ENCODE data around the gene ATAD3A. TPM values are rescaled to one million over a fixed set of nuclear protein-coding genes. Genes with fewer than 3 reads are reported as not detected.
A peak's percentile ranks its signal among the peaks of the same experiment; 100 is the strongest.
"Not testable (repeated sequence)": the region's sequence is repeated elsewhere in the genome, so short reads cannot be mapped to it uniquely, and the experiment has no call there.

Gene ATAD3A
- polyA plus RNA-seq, 1 of the 3 experiments (the other 2 are of a cell fraction) = 40.2 TPM

DNA sequence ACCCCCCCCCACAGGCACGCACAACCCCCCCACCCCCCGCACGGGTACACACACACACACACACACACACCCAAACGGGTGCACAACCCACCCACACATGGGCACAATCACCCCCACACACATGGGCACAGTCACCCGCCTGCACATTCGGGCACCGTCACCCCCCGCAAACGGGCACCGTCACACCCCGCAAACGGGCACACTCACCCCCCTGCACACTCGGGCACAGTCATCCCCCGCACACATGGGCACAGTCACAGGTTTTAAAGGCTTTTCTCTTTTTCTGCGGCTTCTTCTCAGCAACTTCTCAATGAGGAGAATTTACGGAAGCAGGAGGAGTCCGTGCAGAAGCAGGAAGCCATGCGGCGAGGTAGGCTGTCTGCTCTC is 6.7 kb downstream of the ATAD3A start:
- H3K9me3 ChIP-seq; H4K20me1 ChIP-seq (ENCODE audit: insufficient read depth); H3K9ac ChIP-seq; H3K4me3 ChIP-seq (ENCODE audit: low read depth in 2 of 2, low read length in 1 of 2); H2AFZ ChIP-seq (ENCODE audit: low read depth); H3K9me2 ChIP-seq; H3F3A ChIP-seq (replicated peaks; ENCODE audit: insufficient read depth); H3K27ac ChIP-seq (ENCODE audit: low read depth in 2 of 2, low read length in 1 of 2); H3K36me3 ChIP-seq (replicated peaks in 1 of 2; ENCODE audit: control insufficient read depth in 1 of 2, insufficient read depth in 2 of 2, low read length in 1 of 2); H3K27me3 ChIP-seq (ENCODE audit: insufficient read depth); H3K4me1 ChIP-seq (ENCODE audit: control insufficient read depth in 1 of 2, insufficient read depth in 2 of 2, low read depth in 1 of 2, low read length in 1 of 2); POLR2A ChIA-PET; CTCF ChIA-PET; H3K4me2 ChIP-seq: not testable (repeated sequence)
- H3K79me2 ChIP-seq (ENCODE audit: insufficient read depth) = peaks cover 22% of the 10 kb centered on the region; the same call in 1 of the 2 replicates
- DNase-seq = peak; percentile 20
- 97% methylated on average over 16 of the region's 19 CpGs for WGBS (ENCODE audit: low lambda C conversion rate)

DNA sequence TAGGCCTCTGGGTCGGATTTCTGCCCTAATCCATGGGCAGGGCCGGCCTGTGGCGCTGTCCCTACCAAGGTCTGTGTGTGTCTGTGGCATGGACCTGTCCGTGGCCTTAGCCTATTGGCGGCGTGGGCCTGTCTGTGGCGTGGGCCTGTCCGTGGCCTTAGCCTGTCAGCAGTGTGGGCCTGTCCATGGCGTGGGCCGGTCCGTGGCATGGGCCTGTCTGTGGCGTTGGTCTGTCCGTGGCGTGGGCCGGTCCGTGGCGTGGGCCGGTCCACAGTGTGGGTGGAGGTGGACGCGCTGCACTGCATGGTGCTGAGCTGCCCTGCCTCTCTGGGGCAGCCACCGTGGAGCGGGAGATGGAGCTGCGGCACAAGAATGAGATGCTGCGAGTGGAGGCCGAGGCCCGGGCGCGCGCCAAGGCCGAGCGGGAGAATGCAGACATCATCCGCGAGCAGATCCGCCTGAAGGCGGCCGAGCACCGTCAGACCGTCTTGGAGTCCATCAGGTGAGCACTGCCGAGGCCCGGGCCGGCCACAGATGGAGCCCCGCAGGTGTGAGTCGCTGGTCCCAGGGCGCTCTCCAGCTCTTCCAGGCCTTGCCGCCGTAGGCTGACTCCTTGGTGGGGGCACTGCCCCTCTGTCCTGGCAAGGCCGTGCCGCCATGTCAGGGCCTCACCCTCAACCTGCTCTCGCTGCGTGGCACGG is 8.0 kb downstream of the ATAD3A start:
- H3K9me2 ChIP-seq; H4K20me1 ChIP-seq (ENCODE audit: insufficient read depth); H3F3A ChIP-seq (replicated peaks; ENCODE audit: insufficient read depth); H3K27ac ChIP-seq (ENCODE audit: low read depth in 2 of 2, low read length in 1 of 2); H3K9me3 ChIP-seq; CTCF ChIA-PET; POLR2A ChIA-PET; H2AFZ ChIP-seq (ENCODE audit: low read depth); DNase-seq; H3K4me1 ChIP-seq (ENCODE audit: control insufficient read depth in 1 of 2, insufficient read depth in 2 of 2, low read depth in 1 of 2, low read length in 1 of 2); H3K4me2 ChIP-seq; H3K36me3 ChIP-seq (replicated peaks in 1 of 2; ENCODE audit: control insufficient read depth in 1 of 2, insufficient read depth in 2 of 2, low read length in 1 of 2); H3K4me3 ChIP-seq (ENCODE audit: low read depth in 2 of 2, low read length in 1 of 2); H3K27me3 ChIP-seq (ENCODE audit: insufficient read depth); H3K9ac ChIP-seq: not testable (repeated sequence)
- 97% methylated on average over 11 of the region's 51 CpGs for WGBS (ENCODE audit: low lambda C conversion rate)
- peaks cover 12% of the 10 kb centered on the region; the same call in 1 of the 2 replicates for H3K79me2 ChIP-seq (ENCODE audit: insufficient read depth)

DNA sequence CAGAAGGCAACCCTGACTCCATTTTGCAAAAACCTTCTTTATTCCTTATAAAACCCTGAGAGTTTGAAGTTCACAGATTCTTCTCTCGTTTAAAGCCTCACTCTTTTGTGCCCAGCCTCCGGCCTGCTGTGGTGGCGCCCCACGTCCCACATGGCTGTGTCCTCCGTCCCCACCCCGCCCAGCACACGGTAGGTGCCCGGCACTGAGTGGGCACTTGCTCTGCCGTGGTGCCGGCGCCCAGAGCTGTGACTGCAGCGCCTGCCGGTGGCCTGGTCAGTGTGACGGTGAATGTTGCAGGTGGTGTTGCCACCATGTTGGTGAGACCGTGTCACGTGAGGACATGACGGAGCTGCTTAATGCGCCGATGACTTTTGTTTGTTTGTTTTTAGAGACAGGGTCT is 9.4 kb downstream of the ATAD3A start:
- no peak overlapping the region for H3K4me2 ChIP-seq
- H3K27me3 ChIP-seq (ENCODE audit: insufficient read depth) = no peaks in the 10 kb centered on the region
- H3K9ac ChIP-seq = no peak overlapping the region
- no peaks in the 10 kb centered on the region for H3K9me3 ChIP-seq
- H3F3A ChIP-seq (replicated peaks; ENCODE audit: insufficient read depth) = no peaks in the 10 kb centered on the region
- H3K36me3 ChIP-seq (replicated peaks in 1 of 2; ENCODE audit: control insufficient read depth in 1 of 2, insufficient read depth in 2 of 2, low read length in 1 of 2) = peaks cover 0 to 11% of the 10 kb centered on the region in 2 experiments
- ChIA-PET CTCF (interaction anchor here (0.9 kb wide), 1 partner anchor 25 kb away, joined by 3 read pairs; no protein-coding TSS in a partner anchor), POLR2A (no interaction called here)
- TF ChIP-seq YY1 (IDR thresholded peaks at IDR 0.05; ENCODE audit: low read depth) (no peak), FOXJ3 (CRISPR knock-in tag; IDR thresholded peaks at IDR 0.05) (no peak), TEAD4 (IDR thresholded peaks at IDR 0.05; ENCODE audit: borderline replicate concordance, insufficient read depth) (no peak), GABPA (IDR thresholded peaks at IDR 0.05; ENCODE audit: low read depth) (no peak), TCF12 (IDR thresholded peaks at IDR 0.05) (no peak), CHD2 (IDR thresholded peaks at IDR 0.05; ENCODE audit: low read length, partially characterized antibody) (no peak), ELF1 (IDR thresholded peaks at IDR 0.05) (no peak), RCOR1 (IDR thresholded peaks at IDR 0.05; ENCODE audit: low read length) (no peak), SIN3A (IDR thresholded peaks at IDR 0.05; ENCODE audit: borderline replicate concordance, low read depth, low read length) (no peak), FOSL2 (IDR thresholded peaks at IDR 0.05; ENCODE audit: borderline replicate concordance, low read depth) (no peak)
- TF ChIP-seq, protein P1, sequence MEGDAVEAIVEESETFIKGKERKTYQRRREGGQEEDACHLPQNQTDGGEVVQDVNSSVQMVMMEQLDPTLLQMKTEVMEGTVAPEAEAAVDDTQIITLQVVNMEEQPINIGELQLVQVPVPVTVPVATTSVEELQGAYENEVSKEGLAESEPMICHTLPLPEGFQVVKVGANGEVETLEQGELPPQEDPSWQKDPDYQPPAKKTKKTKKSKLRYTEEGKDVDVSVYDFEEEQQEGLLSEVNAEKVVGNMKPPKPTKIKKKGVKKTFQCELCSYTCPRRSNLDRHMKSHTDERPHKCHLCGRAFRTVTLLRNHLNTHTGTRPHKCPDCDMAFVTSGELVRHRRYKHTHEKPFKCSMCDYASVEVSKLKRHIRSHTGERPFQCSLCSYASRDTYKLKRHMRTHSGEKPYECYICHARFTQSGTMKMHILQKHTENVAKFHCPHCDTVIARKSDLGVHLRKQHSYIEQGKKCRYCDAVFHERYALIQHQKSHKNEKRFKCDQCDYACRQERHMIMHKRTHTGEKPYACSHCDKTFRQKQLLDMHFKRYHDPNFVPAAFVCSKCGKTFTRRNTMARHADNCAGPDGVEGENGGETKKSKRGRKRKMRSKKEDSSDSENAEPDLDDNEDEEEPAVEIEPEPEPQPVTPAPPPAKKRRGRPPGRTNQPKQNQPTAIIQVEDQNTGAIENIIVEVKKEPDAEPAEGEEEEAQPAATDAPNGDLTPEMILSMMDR (IDR thresholded peaks at IDR 0.05) = no peak
- TF ChIP-seq, protein P2, sequence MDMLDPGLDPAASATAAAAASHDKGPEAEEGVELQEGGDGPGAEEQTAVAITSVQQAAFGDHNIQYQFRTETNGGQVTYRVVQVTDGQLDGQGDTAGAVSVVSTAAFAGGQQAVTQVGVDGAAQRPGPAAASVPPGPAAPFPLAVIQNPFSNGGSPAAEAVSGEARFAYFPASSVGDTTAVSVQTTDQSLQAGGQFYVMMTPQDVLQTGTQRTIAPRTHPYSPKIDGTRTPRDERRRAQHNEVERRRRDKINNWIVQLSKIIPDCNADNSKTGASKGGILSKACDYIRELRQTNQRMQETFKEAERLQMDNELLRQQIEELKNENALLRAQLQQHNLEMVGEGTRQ (IDR thresholded peaks at IDR 0.05; ENCODE audit: borderline replicate concordance, low read depth, low read length) = no peak
- TF ChIP-seq, protein P3, sequence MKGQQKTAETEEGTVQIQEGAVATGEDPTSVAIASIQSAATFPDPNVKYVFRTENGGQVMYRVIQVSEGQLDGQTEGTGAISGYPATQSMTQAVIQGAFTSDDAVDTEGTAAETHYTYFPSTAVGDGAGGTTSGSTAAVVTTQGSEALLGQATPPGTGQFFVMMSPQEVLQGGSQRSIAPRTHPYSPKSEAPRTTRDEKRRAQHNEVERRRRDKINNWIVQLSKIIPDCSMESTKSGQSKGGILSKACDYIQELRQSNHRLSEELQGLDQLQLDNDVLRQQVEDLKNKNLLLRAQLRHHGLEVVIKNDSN (IDR thresholded peaks at IDR 0.05; ENCODE audit: borderline replicate concordance, low read depth) = no peak
- TF ChIP-seq, protein P4, sequence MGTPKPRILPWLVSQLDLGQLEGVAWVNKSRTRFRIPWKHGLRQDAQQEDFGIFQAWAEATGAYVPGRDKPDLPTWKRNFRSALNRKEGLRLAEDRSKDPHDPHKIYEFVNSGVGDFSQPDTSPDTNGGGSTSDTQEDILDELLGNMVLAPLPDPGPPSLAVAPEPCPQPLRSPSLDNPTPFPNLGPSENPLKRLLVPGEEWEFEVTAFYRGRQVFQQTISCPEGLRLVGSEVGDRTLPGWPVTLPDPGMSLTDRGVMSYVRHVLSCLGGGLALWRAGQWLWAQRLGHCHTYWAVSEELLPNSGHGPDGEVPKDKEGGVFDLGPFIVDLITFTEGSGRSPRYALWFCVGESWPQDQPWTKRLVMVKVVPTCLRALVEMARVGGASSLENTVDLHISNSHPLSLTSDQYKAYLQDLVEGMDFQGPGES (IDR thresholded peaks at IDR 0.05; ENCODE audit: low read depth, low read length) = no peak
- TF ChIP-seq, protein P5, sequence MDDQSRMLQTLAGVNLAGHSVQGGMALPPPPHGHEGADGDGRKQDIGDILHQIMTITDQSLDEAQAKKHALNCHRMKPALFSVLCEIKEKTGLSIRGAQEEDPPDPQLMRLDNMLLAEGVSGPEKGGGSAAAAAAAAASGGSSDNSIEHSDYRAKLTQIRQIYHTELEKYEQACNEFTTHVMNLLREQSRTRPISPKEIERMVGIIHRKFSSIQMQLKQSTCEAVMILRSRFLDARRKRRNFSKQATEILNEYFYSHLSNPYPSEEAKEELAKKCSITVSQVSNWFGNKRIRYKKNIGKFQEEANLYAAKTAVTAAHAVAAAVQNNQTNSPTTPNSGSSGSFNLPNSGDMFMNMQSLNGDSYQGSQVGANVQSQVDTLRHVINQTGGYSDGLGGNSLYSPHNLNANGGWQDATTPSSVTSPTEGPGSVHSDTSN (IDR thresholded peaks at IDR 0.05) = no peak
- H3K4me3 ChIP-seq (ENCODE audit: low read depth in 2 of 2, low read length in 1 of 2) = no peak overlapping the region
- WGBS (ENCODE audit: low lambda C conversion rate) = 90% methylated on average over 17 of the region's 19 CpGs
- no peaks in the 10 kb centered on the region for H3K9me2 ChIP-seq
- H3K27ac ChIP-seq (ENCODE audit: low read depth in 2 of 2, low read length in 1 of 2) = no peak overlapping the region
- DNase-seq = no peak
- H3K4me1 ChIP-seq (ENCODE audit: control insufficient read depth in 1 of 2, insufficient read depth in 2 of 2, low read depth in 1 of 2, low read length in 1 of 2) = no peaks in the 10 kb centered on the region
- H3K79me2 ChIP-seq (ENCODE audit: insufficient read depth) = peaks cover 1% of the 10 kb centered on the region; the same call in 1 of the 2 replicates
- H4K20me1 ChIP-seq (ENCODE audit: insufficient read depth) = no peaks in the 10 kb centered on the region
- no peak overlapping the region for H2AFZ ChIP-seq (ENCODE audit: low read depth)
